Stimulated activated CD4-positive, alpha-beta T cell treated with anti-CD3 and anti-CD28 coated beads, Interleukin-15, amount 100 ng/mL, for 24 hours (primary cell): ENCODE results near the gene CEACAM21.
"Not testable (repeated sequence)": the region's sequence is repeated elsewhere in the genome, so short reads cannot be mapped to it uniquely, and the experiment has no call there.

ENCODE experiments used
- DNase-seq: peaks from one replicate; pipeline ENCODE4 v3.0.0-alpha.2; 2020

The CEACAM21 gene

DNA sequence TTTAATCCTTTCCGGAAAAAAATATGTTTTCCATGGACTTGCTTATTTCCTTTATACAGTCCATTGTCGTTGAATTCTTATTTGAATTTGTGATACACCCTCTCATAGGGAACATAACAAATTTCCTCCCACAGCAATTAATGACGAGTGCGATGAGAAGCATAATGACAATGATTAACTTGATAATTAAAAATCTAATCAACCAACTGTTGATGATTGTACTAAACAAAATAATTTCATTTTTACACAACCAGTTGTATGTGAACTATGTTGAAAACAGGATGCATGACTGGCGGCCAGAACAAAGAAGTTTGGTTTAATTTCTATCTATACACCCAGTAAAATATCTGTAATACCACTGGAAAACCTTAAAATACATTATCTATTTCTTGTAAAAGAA lies 26.1 kb upstream of the CEACAM21 start:
- DNase-seq = no peak

DNA sequence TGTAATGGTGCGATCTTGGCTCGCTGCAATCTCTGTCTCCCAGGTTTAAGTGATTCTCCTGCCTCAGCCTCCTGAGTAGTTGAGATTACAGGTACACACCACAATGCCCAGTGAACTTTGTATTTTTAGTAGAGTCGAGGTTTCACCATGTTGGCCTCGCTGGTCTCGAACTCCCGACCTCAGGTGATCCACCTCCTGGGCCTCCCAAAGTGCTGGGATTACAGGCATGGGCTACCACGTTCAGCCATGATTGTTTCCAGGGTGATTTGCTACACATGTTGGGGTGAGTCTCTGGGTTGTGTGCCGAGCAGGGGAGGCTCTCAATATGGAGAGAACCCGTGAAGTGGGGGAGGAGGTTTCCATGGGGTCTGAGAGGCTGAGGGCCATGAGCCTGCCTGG lies 24.8 kb upstream of the CEACAM21 start:
- DNase-seq = peak; percentile 52

DNA sequence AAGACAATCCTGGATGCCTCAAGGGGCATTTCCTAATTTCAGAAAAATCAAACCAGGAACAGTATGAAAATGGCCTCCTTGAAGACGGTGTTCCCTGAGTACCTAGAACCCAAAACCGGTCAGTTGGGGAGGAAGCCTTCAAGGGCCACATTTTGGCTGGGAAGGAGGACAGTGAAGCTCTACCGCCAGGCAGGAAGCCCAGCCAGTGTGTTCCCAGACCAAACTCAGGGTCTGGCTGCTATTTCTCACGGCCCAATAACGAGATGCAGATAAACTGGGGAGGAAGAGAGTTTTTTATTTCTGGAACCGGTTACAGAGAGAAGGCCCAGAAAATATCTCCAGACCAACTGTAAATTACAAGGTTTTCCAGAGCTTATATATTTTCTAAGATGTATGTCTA lies 24.3 kb upstream of the CEACAM21 start:
- no peak for DNase-seq

DNA sequence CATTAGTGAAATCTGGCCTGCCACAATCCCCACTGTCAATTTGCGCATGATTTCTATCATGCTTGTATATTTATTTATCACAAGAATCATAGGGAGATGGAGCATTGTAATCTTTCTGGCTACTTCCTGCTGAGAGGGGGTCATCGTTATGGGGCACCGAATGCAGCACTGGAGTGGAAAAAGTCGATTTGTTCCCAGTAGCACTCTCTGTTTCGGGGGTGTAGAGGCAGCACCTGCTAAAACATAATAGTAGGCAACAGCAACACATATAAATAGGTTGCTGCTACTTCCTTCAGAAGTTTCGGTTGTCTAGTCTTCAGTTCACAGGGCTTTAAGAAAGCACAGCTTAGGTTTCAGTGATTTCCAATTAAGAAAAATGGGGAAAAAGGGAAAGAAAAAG lies 23.4 kb upstream of the CEACAM21 start:
- peak; percentile 54 for DNase-seq

DNA sequence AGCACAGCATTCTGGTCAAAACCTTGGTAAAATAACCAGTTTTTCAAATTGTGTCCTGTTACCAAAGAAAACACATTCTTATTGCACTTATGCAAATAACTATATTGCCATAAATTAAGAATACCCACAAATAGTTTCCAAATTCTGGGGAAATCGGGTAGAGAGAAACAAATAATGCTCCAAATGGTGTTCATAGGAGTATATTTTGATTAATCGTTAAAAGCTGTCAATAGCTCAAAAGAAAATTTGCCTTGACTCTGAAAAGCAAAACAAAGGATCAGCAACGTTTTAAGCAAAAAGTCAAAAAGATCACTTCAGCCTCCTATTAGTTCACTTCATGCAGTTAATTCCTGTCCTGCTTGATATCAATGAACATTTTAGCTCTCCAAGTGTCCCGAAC lies 22.2 kb upstream of the CEACAM21 start:
- no peak for DNase-seq

DNA sequence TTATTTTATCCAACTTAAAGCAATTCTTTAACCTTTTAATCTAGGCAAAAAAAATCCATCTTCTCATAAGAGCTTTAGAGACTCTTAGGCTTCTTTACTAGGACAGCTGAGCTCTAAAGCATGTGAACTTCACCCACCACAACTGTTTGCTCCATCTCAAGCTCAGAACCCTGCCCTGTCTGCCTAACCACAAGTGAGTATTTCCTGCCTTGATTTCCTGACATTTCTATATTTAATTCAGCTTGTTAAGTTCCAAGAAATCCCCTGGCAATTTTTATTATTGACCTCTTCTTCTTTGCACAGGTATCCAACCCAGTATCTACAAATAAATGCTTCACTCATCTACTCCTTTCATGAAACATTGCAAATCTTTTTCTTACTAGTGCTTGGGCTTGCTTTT lies 21.1 kb upstream of the CEACAM21 start:
- DNase-seq = no peak

DNA sequence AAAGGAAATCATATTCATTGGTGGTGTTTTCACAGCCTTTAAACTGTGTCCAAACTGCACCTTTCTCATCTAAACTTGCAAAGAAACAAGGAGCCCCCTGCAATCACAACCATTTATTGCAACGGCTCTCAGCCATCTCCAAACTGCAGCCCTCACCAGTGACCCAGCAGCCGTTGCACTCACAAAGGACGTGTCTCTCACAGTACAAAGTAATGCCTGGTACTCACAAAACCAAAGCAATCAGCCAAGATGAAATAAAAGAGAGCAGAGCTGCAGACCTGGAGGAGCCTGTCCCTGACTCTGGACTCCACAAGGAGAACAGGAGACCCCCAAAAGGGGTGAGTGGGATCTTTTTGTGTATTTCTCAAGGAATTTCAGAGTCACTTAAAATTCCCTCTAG lies 20.2 kb upstream of the CEACAM21 start:
- DNase-seq = no peak

DNA sequence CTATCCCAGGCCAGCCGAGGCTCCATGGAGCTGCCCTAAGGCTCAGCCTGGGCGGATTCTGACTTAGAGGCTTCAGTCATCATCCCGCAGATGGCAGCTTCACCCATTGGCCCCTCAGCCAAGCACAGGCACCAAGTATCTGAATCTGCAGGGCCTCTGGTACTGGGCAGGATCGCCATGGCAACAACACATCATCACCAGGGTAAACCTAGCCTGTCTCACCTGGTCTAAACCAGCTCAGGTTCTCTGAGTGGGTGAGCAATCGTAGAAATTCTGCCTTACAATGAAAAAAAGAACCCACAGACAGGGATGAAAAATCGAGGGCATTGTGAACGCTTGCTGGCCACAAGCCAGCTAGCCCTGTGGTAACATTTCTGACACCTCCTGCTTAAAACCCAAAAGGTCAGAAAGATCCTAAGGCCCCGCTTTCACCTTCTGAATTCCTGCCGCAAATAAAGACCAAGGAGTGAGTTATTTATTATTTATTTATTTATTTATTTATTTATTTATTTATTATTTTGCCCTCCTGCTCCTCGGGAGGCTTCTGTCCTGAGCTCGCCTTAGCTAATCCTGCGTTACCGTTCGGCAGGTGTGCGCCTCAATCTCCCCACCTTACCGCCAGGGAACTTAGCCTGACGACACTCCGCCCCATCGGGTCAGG lies 12.0 kb upstream of the CEACAM21 start:
- peak; percentile 69 for DNase-seq

DNA sequence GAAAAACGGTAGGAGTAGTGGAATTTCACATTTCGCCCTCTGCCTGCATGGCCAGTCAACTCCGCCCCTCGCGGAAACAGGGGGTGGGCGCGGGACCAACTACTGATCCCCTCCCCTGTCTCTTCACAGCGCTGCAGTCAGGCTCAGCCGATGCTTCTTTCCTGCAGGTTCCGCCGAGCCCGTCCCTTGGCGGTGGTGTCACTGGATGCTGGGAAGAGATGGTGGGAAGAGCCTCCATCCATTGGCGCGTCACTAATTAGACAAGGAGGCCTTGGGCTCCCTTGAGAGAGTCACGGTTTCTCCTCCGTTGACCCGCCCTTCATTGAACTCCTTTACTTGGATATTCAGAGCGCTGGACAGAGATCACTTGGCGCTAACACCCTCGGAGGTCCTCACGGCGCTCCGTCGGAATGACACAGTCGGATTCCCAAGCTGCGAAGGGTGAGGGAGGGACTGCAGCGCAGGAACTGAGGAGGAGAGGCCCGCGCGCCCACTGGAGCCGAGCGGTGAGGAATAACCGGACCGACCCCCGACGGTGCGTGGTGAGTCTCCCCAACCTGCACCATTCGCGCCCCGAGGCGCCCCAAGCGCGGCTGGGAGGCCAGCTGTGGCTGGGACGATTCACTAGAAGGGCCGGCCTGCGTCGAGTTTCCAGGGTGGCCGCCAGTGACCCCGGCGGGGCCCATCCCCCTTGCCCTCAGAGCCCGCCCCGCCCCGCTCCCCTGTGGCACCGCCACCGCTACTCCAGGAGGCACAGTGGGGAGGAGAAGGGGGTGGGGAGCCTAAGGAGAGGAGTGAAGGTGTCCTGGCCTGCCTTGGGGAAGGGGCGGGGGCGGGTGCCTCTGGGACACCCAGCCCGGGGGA lies 11.2 kb upstream of the CEACAM21 start:
- no peak for DNase-seq

DNA sequence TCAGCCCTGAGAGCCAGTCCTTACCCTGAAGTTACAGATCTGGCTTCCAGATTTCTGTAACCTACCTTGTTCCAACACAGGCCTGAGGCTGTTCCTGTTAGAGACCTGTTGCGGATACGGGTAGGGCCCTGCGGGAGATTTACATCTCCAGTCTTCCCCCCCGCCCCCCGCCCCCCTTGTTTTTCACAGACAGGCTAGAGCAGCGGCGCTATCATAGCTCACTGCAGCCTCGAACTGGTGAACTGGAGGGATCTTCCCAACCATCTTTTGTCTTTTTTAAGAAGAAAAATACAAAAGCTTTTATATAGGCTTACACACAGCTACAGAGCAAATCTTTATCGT lies 10.6 kb upstream of the CEACAM21 start:
- no peak for DNase-seq

DNA sequence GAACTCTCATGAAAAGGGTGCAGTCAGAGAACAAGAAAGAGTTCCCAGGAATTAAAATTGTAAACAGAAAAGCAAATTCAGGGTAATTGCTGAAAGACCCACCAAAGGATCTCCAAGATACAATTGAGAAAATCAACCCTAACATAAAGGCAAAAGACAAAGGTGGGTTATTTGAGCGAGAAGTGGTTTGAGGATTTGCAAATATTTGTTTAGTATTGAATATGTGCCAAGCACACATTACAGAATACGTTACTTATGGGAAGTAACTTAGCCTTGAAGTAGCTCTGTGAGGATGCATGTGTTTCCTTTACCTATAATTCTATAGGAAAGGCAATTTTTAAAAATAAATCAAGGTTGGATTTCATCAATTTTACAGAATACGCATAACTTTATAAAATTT lies 10.0 kb upstream of the CEACAM21 start:
- DNase-seq = no peak

DNA sequence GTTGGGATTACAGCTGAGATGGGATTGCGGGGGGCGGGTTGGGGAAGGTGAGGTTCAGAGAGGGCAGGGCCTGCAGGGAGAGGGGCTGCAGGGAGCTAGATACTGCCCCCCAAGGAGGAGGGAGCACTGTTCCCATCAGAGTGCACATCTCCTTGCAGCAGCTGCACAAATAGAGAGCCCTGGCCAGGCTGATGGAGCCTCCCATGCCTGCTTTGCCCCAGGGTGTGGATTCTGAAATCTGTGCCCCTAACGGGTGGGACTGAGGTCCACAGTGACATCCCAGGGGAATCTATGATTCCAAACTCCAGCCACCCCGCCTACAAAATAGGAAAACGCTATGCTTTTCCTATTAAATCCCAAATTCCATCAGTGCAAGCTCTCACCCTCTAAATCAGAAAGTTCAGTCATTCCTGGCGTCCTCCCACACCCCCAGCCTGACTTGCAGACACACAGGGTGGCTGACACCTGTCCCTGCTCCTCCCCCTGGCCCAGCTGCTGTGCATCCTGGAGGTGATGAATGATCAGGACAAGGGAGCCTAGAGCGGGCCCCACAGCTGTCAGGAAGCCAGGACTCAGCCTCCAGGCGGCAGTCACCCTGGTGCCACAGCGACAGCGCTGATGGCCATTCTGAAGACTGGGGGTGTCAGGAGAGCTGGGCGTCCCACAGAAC lies 6.3 kb upstream of the CEACAM21 start:
- DNase-seq = no peak

DNA sequence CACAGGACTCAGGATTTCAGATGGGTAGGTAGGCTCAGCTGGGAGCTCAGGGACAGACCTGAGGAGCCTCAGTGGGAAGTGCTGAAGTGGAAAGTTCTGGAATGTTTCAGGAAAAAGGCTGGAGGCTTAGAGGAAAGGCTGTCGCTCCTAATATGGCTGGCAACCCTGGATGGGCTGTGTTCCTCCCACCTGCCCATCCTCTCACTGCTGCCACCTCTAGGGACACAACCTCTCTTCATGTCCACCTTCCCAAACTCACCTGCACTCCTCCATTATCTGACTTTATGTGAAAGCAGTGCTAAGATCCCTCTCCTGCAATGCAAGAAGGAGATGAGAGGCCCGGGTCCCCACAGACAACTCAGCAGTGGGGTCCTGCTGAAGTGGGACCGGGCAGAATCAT lies 5.8 kb upstream of the CEACAM21 start:
- DNase-seq = no peak

DNA sequence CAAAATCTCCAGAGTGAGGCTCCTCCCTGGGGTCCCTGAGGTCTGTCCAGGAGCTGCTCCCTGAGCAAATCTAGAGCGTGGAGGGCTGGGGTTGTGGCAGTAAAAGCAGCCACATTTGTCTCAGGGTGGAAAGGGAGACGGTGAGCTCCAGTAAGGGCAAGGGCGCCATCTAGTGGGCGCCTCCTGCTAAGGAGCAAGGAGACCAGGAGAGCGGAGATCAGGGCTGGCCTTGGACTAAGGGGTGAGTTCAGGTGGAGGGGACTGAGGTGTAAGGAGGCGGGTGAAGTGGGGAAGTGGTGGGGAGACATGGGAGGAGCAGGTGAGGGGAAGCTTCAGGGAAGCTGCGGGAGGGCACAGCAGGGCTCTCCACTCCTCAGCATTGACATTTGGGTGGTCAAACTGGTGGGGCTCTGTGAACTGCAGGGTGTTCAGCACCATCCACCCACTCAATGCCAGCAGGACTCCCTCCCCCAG lies 5.3 kb upstream of the CEACAM21 start:
- DNase-seq = peak; percentile 90

DNA sequence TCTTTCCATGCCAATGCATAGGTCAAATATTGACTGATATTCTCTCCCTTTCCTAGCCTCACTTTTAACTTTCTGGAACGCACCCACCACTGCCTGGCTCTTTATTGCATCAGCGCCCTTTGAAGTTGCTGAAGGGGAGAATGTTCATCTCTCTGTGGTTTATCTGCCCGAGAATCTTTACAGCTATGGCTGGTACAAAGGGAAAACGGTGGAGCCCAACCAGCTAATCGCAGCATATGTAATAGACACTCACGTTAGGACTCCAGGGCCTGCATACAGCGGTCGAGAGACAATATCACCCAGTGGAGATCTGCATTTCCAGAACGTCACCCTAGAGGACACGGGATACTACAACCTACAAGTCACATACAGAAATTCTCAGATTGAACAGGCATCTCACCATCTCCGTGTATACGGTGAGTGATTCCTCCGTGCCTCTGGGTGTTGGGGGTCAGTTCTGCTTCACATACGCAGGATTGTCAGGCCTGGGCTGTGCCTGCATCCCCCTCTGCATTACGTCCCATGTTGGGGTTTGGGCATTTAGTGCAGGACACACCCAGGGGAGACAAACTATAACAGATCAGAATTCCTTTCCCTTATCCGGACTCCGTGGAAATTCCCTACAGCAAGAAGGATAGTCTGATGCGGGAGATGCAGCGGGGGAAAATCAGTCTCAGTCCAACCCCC lies 1.3 kb downstream of the CEACAM21 start:
- DNase-seq = no peak

DNA sequence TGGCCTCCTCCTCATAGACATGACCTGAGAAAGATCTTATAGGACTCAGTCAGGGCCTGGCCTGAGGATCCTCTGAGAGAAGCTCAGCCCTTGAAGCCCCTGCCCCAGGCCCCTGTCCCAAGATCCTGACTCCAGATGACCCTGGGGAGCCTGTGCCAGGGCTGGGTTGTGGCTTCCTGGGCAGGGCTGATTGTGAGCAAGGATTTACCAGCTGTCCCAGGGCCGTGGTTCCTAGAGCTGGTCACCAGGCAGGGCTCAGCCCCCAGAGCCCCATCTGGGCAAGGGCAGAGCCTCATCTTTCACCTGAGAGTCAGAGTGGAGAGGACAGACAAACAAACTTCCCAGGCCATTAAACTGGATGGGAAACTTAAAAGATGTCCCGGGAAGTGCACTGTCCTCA lies 1.9 kb downstream of the CEACAM21 start:
- DNase-seq = no peak

DNA sequence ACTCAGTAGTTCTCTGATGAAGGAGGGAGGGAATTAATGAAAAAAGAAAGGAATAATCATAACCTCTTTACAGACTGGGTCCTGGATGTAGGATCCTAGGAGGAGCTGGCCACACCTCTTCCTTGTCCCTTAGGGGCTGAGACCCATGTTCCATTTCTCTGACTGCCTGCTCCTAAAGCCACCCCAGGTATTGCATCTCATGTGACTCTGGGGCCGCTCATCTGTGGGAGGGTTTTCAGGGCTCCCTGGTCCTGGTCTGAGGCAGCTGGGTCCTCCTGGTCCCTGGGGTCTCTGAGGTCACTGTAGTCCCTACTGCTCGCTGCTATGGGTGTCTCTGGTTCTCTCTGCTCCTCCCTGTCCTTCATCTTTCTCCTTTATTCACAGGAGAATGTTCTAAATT lies 2.9 kb downstream of the CEACAM21 start:
- no peak for DNase-seq

DNA sequence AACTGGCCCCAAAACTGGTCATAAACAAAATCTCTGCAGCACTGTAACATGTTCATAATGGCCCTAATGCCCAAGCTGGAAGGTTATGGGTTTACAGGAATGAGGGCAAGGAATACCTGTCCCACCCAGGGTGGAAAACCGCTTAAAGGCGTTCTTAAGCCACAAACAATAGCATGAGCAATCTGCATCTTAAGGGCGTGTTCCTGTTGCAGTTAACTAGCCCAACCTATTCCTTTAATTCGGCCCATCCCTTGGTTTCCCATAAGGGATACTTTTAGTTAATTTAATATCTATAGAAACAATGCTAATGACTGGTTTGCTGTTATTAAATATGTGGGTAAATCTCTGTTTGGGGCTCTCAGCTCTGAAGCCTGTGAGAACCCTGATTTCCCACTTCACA lies 5.1 kb downstream of the CEACAM21 start:
- DNase-seq = not testable (repeated sequence)

DNA sequence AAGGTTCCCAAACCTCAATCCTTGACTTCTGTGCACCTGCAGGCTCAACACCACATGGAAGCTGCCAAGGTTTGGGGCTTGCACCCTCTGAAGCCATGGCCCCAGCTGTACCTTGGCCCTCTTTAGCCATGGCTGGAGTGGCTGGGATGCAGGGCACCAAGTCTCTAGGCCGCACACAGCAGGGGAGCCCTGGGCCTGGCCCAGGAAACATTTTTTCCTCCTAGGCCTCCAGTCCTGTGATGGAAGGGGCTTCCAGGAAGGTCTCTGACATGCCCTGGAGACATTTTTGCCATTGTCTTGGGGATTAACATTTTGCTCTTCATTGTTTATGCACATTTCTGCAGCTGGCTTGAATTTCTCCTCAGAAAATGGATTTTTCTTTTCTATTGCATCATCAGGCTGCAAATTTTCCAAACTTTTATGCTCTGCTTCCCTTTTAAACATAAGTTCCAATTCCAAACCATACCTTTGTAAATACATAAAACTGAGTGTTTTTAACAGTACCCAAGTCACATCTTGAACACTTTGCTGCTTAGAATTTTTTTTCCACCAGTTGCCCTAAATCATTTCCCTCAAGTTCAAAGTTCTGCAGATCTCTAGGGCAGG lies 6.7 kb downstream of the CEACAM21 start:
- not testable (repeated sequence) for DNase-seq

DNA sequence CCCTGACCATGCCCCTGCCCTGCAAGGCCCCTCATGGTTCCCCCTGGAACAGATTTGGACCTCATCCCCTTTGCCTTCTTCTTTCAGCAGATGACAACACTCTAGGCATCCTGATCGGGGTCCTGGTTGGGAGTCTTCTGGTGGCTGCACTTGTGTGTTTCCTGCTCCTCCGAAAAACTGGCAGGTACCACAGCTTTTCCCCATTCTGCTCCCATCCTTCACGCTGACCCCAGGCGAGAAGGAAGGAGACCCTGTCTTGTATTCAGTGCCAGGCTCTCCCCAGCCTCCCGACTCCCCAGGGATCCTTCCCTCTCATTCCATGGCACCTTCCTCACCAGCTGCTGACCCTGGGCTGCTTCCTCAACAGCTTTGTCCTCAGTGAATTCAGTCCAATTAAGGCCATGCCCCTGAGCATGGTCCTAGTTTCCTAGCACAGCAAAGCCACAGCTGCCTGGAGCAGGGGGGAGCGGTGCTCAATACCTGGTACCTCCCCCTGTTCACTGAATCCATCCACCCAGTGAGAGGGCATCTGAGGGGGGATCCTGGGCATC lies 8.4 kb downstream of the CEACAM21 start:
- no peak for DNase-seq

DNA sequence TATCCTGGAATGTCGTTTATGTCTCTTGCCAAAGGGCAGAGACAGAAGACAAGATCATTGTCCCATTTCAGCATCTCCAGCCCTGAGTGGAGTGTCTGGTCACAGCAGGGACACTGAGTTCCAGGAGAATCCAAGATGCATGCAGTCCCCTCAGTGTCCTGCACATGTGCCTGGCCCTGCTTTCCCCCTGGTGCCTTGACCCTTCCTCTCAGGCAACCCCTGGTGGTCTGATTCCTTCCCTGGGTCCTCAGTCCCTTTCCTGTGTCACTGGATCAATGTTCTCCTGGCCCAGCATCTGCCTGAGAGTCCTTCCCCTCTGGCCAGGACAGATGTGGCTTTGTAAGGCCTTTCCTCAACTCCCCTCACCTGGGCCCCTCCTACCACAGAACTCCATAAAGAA lies 9.0 kb downstream of the CEACAM21 start:
- DNase-seq = no peak

DNA sequence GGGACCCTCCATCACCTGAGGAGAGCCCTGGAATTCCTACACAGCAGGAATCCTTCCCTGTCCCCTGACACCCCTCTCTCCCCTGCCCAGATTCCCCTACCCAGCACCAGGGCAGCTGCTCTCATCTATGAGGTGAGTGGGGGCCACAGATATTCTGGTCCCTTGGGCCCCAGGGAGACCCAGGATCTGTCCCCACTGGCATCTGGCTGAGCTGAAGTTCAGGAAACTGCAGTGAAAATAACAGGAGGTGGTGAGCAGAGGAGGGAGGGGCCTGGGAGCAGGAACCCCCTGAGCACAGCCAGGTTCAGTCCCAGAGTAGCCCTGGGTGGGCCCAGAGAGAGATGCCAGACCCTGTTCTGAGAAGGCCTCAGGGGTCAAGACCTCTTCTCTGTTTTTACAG lies 10.1 kb downstream of the CEACAM21 start:
- no peak for DNase-seq
